RWPE1 (cell line): ENCODE results near the gene PTPRZ1.
A peak's percentile ranks its signal among the peaks of the same experiment; 100 is the strongest.

ENCODE experiments used
- CTCF ChIA-PET: fragments of 350-600 bp; sonication (Branson Sonifier 250); formaldehyde crosslinking; extraction: SDS; loops from one replicate; lab custom pipeline; 2021; lab: Yijun Ruan, JAX
- POLR2A ChIA-PET: fragments of 400-600 bp; formaldehyde crosslinking; extraction: SDS; loops from one replicate; lab custom pipeline; 2020; ENCODE audit warnings: antibody characterized with exemption; ENCODE audit not compliant: low non-redundant PET; lab: Yijun Ruan, JAX
- DNase-seq: peaks from one replicate; pipeline ENCODE4 v3.0.0; 2012; ENCODE audit warnings: low spot score
- H3K27ac ChIP-seq: fragments of 450-650 bp; 2 replicates; pipeline ENCODE4 v1.5.1; 2017
- CTCF ChIP-seq: fragments of 450-650 bp; conservative IDR thresholded peaks from 2 replicates; pipeline ENCODE4 v1.5.1; 2017; ENCODE audit warnings: low read depth, mild to moderate bottlenecking

The PTPRZ1 gene

GRCh38 chr7:121953601-121954000, 80.6 kb downstream of the PTPRZ1 start:
- ChIA-PET POLR2A (no interaction called here), CTCF (interaction anchor here (0.6 kb wide), 1 partner anchor 28 kb away, joined by 3 read pairs; no protein-coding TSS in a partner anchor)
- no peak overlapping the region for H3K27ac ChIP-seq
- DNase-seq = no peak
- TF ChIP-seq CTCF = no peak

DNA sequence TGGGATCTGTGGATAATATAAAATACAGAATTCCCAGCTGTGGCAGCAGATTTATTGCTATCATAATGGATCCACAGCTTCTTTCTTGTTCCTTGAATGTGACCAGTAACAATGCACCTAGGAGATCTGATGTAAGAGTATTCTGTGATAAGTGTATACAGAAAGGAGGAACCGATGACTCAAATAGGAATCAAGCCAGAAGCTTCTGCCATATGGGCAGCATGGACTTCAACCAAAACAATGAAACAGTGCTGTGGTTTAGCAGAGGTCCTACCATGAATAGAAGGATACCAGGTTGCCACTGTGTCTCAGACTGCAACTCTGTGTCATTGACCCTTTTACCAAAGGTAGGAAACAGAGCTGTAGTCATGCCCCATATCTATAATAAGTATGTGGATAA, 81.8 kb downstream of the PTPRZ1 start:
- ChIA-PET POLR2A (no interaction called here), CTCF (interaction anchor here (0.6 to 0.8 kb wide), 2 partner anchors 20 to 493 kb away, joined by 3 read pairs; no protein-coding TSS in a partner anchor)
- no peak overlapping the region for H3K27ac ChIP-seq
- DNase-seq = peak; percentile 23
- TF ChIP-seq CTCF = no peak

GRCh38 chr7:121957626-121958025, 84.7 kb downstream of the PTPRZ1 start:
- ChIA-PET CTCF (no interaction called here), POLR2A (no interaction called here)
- TF ChIP-seq CTCF = no peak
- no peak for DNase-seq
- H3K27ac ChIP-seq = no peak overlapping the region

- peak; percentile 24 for DNase-seq
- H3K27ac ChIP-seq = peak overlapping the region; percentile 77
- no peak for TF ChIP-seq CTCF
- ChIA-PET POLR2A (interaction anchor here (0.6 kb wide), 1 partner anchor 210 kb away, joined by 3 read pairs; no protein-coding TSS in a partner anchor), CTCF (no interaction called here)
These were observed 87.7 kb downstream of the PTPRZ1 start for GRCh38 chr7:121960678-121961077.

- CTCF ChIA-PET = interaction anchor here (1.0 to 1.2 kb wide), 2 partner anchors 11 to 33 kb away, joined by 3 to 4 read pairs; no protein-coding TSS in a partner anchor
- POLR2A ChIA-PET = interaction anchor here (0.6 kb wide), 1 partner anchor 210 kb away, joined by 3 read pairs; no protein-coding TSS in a partner anchor
- TF ChIP-seq CTCF = no peak; the same call in 1 of the 2 replicates
- peak overlapping the region; percentile 77 for H3K27ac ChIP-seq
- DNase-seq = peak; percentile 81
These were observed 88.3 kb downstream of the PTPRZ1 start for GRCh38 chr7:121961089-121961867.

DNA sequence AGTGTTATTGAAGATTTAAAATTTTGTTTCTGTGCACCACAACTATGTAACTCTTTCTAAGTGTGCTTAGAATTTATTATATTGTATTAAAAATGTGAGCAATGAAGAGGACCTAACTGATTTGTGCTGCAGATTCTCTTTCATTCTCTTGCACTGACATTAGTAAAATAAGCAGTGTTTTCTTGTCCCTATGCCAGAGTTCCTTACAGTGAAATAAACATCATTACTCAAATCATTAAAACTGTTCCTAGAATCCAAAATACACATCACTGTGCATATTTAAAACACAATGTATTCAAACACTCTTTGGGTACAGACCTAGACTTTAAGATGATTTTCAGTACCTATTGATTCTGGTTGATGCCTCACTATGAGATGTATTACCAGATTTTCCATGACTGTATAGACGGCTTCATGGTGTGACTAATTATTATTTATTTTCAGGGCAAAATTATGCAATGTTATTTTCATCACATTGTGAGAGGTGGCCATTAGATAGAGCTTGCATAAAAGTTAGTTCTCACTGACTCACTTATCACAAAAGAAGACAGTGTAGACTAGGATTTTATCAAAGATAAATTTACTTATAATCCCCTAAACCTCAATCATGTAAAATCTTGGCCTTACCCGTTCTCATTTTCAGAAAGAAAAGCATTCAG, 93.4 kb downstream of the PTPRZ1 start:
- no peak for TF ChIP-seq CTCF

More for the DNA sequence above, 93.4 kb downstream of the PTPRZ1 start:
- no peak overlapping the region for H3K27ac ChIP-seq
- CTCF ChIA-PET = no interaction called here
- POLR2A ChIA-PET = no interaction called here
- no peak for DNase-seq
